K562 (cell line): Measurements from ENCODE around the gene FAM110D. TPM values are rescaled to one million over a fixed set of nuclear protein-coding genes. Genes with fewer than 3 reads are reported as not detected.

Experiments used
- BDP1 ChIP-seq: IDR thresholded peaks from 3 replicates; pipeline ENCODE4 v1.6.1; 2011; ENCODE audit not compliant: insufficient read length, insufficient read depth
- DACH1 ChIP-seq: fragments of 450-650 bp; IDR thresholded peaks from 2 replicates; pipeline ENCODE4 v1.6.1; 2018; ENCODE audit not compliant: partially characterized antibody
- JUND ChIP-seq, 2 experiments: IDR thresholded peaks; 2 replicates in 1 of 2; 3 replicates in 1 of 2; pipeline ENCODE4 v1.6.1; 2011; ENCODE audit warnings: borderline replicate concordance in 2 of 2, low read depth in 2 of 2, low read length in 2 of 2, improper control_type of control experiment in 1 of 2, missing biosample characterization in 1 of 2, missing genetic modification characterization in 1 of 2, missing genetic modification reagents in 1 of 2
- MITF ChIP-seq: IDR thresholded peaks from 2 replicates; pipeline ENCODE4 v1.6.1; 2014; ENCODE audit warnings: antibody characterized with exemption
- NRF1 ChIP-seq, 2 experiments: fragments of 450-650 bp; IDR thresholded peaks in 1 of 2; conservative IDR thresholded peaks in 1 of 2; 2 replicates each; pipeline ENCODE4 v1.6.1; 2014; ENCODE audit warnings: mild to moderate bottlenecking in 2 of 2
- OTX1 ChIP-seq: fragments of 450-650 bp; formaldehyde crosslinking; IDR thresholded peaks from 2 replicates; pipeline ENCODE4 v1.4.0; 2022; ENCODE audit warnings: mild to moderate bottlenecking
- RB1 ChIP-seq: fragments of 450-650 bp; IDR thresholded peaks from 2 replicates; pipeline ENCODE4 v1.6.1; 2017; ENCODE audit warnings: low read depth, mild to moderate bottlenecking
- RREB1 ChIP-seq: fragments of 250-450 bp; sonication (Bioruptor Pico); IDR thresholded peaks from 2 replicates; pipeline ENCODE4 v1.4.0; 2020
- SPI1 ChIP-seq: IDR thresholded peaks from 2 replicates; pipeline ENCODE4 v1.6.1; 2011; ENCODE audit warnings: low read depth, low read length, control low read depth, borderline replicate concordance
- SUPT5H ChIP-seq: fragments of 450-650 bp; IDR thresholded peaks from 2 replicates; pipeline ENCODE4 v1.6.1; 2016
- TCFL5 ChIP-seq: fragments of 250-450 bp; sonication (Bioruptor Pico); conservative IDR thresholded peaks from 2 replicates; pipeline ENCODE4 v1.6.1; 2021; ENCODE audit warnings: mild to moderate bottlenecking, moderate library complexity, matching md5 sums
- TRIM25 ChIP-seq: fragments of 450-650 bp; IDR thresholded peaks from 2 replicates; pipeline ENCODE4 v1.7.0; 2016; ENCODE audit warnings: borderline replicate concordance
- ZBTB34 ChIP-seq: fragments of 250-450 bp; sonication (Bioruptor Pico); IDR thresholded peaks from 2 replicates; pipeline ENCODE4 v1.8.0; 2021; ENCODE audit warnings: mild to moderate bottlenecking, moderate library complexity
- ZFP36 ChIP-seq: fragments of 150-350 bp; IDR thresholded peaks from 2 replicates; pipeline ENCODE4 v1.6.1; 2018; ENCODE audit warnings: low read length, low read depth; ENCODE audit not compliant: partially characterized antibody
- ZNF444 ChIP-seq: fragments of 250-450 bp; sonication (Bioruptor Pico); IDR thresholded peaks from 2 replicates; pipeline ENCODE4 v1.4.0; 2020; ENCODE audit warnings: mild to moderate bottlenecking, moderate library complexity
- ZNF584 ChIP-seq: fragments of 200-800 bp; sonication (Bioruptor generic); IDR thresholded peaks from 2 replicates; pipeline ENCODE4 v1.6.1; 2016; ENCODE audit warnings: low read depth, mild to moderate bottlenecking, missing genetic modification characterization, missing compliant biosample characterization
- polyA plus RNA-seq, 8 experiments: library from polyadenylated mRNA; depleted of rRNA in 4 of 8; stranded (reverse) in 5 of 8; unstranded in 3 of 8; fragments of >200 nt; fragmentation: Nextera tagmentation in 2 of 8; fragmentation: Illumina TruSeq in 1 of 8; extraction: Ambion mirVana in 2 of 8; extraction: Trizol in 1 of 8; gene quantifications; 2 replicates each; pipeline versions ENCODE4 v1.2.1 to v1.2.3, GENCODE V29; 2011 to 2014; ENCODE audit warnings: inconsistent platforms in 1 of 8, missing spikeins in 1 of 8
- total RNA-seq, 7 experiments: library from RNA; depleted of rRNA in 6 of 7; stranded (reverse); fragments of >200 nt in 6 of 7; fragmentation: Illumina TruSeq in 2 of 7; extraction: Trizol in 2 of 7; gene quantifications; 2 replicates each; pipeline versions ENCODE4 v1.2.1 to v1.2.3, GENCODE V29; 2011 to 2021; ENCODE audit warnings: low replicate concordance in 1 of 7

The FAM110D gene
- total and polyA plus RNA-seq, 9 of the 15 experiments (the other 6 are each of a cell fraction or from before 2014, with no cell fraction given): 0.04 to 1.1 (median 0.33) TPM

- TF ChIP-seq SPI1: peak; percentile 3; the same call in 1 of the 2 replicates
- TF ChIP-seq ZNF584 (CRISPR knock-in tag): peak; percentile 97
- no peak; the same call in 1 of the 2 replicates for TF ChIP-seq SUPT5H
- no peak for TF ChIP-seq DACH1
- peak; percentile 69; the same call in 1 of the 2 replicates for TF ChIP-seq MITF
- peak; percentile 47 to 49 for TF ChIP-seq NRF1 (conservative IDR thresholded peaks at IDR 0.05 in 1 of 2, IDR thresholded peaks at IDR 0.05 in 1 of 2)
- TF ChIP-seq RB1: no peak
- TF ChIP-seq OTX1: no peak
- no peak for TF ChIP-seq ZBTB34
- peak; percentile 84 for TF ChIP-seq JUND (IDR thresholded peaks at IDR 0.05; ENCODE audit: borderline replicate concordance, low read depth, low read length)
- peak; percentile 91 for TF ChIP-seq JUND (tag; IDR thresholded peaks at IDR 0.05; ENCODE audit: borderline replicate concordance, low read depth, low read length)
- no peak for TF ChIP-seq ZFP36
- no peak for TF ChIP-seq RREB1 (CRISPR knock-in tag)
- TF ChIP-seq BDP1: no peak
- TF ChIP-seq TCFL5 (CRISPR knock-in tag): no peak
- no peak for TF ChIP-seq ZNF444 (CRISPR knock-in tag)
- no peak for TF ChIP-seq TRIM25
Measured at GRCh38 chr1:26122988-26123973, 35.6 kb upstream of the FAM110D start (continued).
